HepG2 (cell line): ENCODE results near the gene GDF11. TPM values are rescaled to one million over a fixed set of nuclear protein-coding genes. Genes with fewer than 3 reads are reported as not detected.

Experiments
- ATAC-seq: fragments of 200-7000 bp; cut with Tn5 transposase; 3 replicates; pipeline ENCODE4 v1.9.1; 2020; ENCODE audit warnings: mild to moderate bottlenecking, moderate library complexity
- BruUV-seq: library from RNA; stranded (reverse); fragments of 400-500 nt; replicated peaks from 2 replicates; lab custom pipeline; 2021; lab: Mats Ljungman, UMichigan
- CTCF ChIA-PET: fragments of 300-600 bp; formaldehyde crosslinking; extraction: SDS; loops from one replicate; lab custom pipeline; 2021; ENCODE audit warnings: low total read pairs, inconsistent platforms, low intra/inter-chr PET ratio; lab: Yijun Ruan, JAX
- POLR2A ChIA-PET: fragments of 350-600 bp; sonication (Branson Sonifier 250); formaldehyde crosslinking; loops from one replicate; lab custom pipeline; 2020; ENCODE audit warnings: antibody characterized with exemption, inconsistent platforms; lab: Yijun Ruan, JAX
- DNase-seq: peaks from one replicate; pipeline ENCODE4 v3.0.0-alpha.2; 2015; ENCODE audit warnings: low spot score
- FAIRE-seq: peaks from 3 replicates; lab custom pipeline; 2011; peaks lifted over from hg19 to GRCh38; lab: Jason Lieb, UNC
- H2AFZ ChIP-seq: one replicate; pipeline ENCODE4 v1.6.1; 2011; ENCODE audit warnings: low read length, inconsistent platforms
- H3K27ac ChIP-seq: fragments of 300-600 bp; 3 replicates; pipeline ENCODE4 v1.8.0; 2011; ENCODE audit warnings: mixed run types, mild to moderate bottlenecking, mixed read lengths, low read length, inconsistent platforms; ENCODE audit not compliant: insufficient read depth; ENCODE audit errors: extremely low read length
- H3K27me3 ChIP-seq, 2 experiments: fragments of 200-600 bp in 1 of 2; 2 replicates in 1 of 2; 3 replicates in 1 of 2; pipeline versions ENCODE4 v1.6.0 to v1.8.0; 2011; ENCODE audit warnings: low read length in 2 of 2, mild to moderate bottlenecking in 2 of 2, moderate library complexity in 2 of 2, inconsistent platforms in 1 of 2; ENCODE audit not compliant: insufficient read depth in 2 of 2, control insufficient read depth in 1 of 2
- H3K36me3 ChIP-seq, 2 experiments: fragments of 200-600 bp in 1 of 2; replicated peaks in 1 of 2; 2 replicates in 1 of 2; 3 replicates in 1 of 2; pipeline versions ENCODE4 v1.5.1 to v1.8.0; 2011; ENCODE audit warnings: low read length in 2 of 2, inconsistent platforms in 1 of 2; ENCODE audit not compliant: insufficient read depth in 2 of 2, control insufficient read depth in 1 of 2
- H3K4me1 ChIP-seq: 2 replicates; pipeline ENCODE4 v1.5.1; 2012; ENCODE audit warnings: low read length, inconsistent platforms; ENCODE audit not compliant: insufficient read depth
- H3K4me2 ChIP-seq: 2 replicates; pipeline ENCODE4 v1.6.0; 2011; ENCODE audit warnings: low read depth, low read length, inconsistent platforms
- H3K4me3 ChIP-seq, 3 experiments: fragments of 200-600 bp in 1 of 3; sonication (generic), shearing (Covaris generic) in 1 of 3; replicated peaks in 1 of 3; 2 replicates each; pipeline ENCODE4 v1.5.1; 2011 to 2016; ENCODE audit warnings: low read length in 3 of 3, inconsistent platforms in 2 of 3, low read depth in 2 of 3, mild to moderate bottlenecking in 2 of 3, control low read depth in 1 of 3, mixed read lengths in 1 of 3; ENCODE audit not compliant: insufficient read depth in 1 of 3
- H3K79me2 ChIP-seq: one replicate; pipeline ENCODE4 v1.6.1; 2011; ENCODE audit warnings: low read length, inconsistent platforms; ENCODE audit not compliant: insufficient read depth
- H3K9ac ChIP-seq: 2 replicates; pipeline ENCODE4 v1.6.0; 2011; ENCODE audit warnings: mild to moderate bottlenecking, low read depth, low read length, inconsistent platforms; ENCODE audit not compliant: insufficient read depth
- H3K9me3 ChIP-seq: 2 replicates; pipeline ENCODE4 v1.5.1; 2012; ENCODE audit warnings: mild to moderate bottlenecking, low read length
- H4K20me1 ChIP-seq: 2 replicates; pipeline ENCODE4 v1.6.0; 2011; ENCODE audit warnings: inconsistent platforms, mild to moderate bottlenecking, low read length, moderate library complexity; ENCODE audit not compliant: insufficient read depth
- ETV6 ChIP-seq: sonication (generic); formaldehyde crosslinking; conservative IDR thresholded peaks from 2 replicates; pipeline ENCODE4 v1.4.0; 2020; ENCODE audit warnings: missing genetic modification reagents
- GTF3A ChIP-seq: sonication (generic); formaldehyde crosslinking; conservative IDR thresholded peaks from 2 replicates; pipeline ENCODE4 v1.4.0; 2020; ENCODE audit warnings: mild to moderate bottlenecking, missing genetic modification reagents
- GZF1 ChIP-seq: sonication (generic); formaldehyde crosslinking; IDR thresholded peaks from 2 replicates; pipeline ENCODE4 v1.5.1; 2020; ENCODE audit warnings: mild to moderate bottlenecking, missing genetic modification reagents
- KLF13 ChIP-seq: sonication (generic); formaldehyde crosslinking; IDR thresholded peaks from 2 replicates; pipeline ENCODE4 v1.4.0; 2020; ENCODE audit warnings: mild to moderate bottlenecking, missing genetic modification reagents
- MEIS2 ChIP-seq: sonication (generic); formaldehyde crosslinking; IDR thresholded peaks from 2 replicates; pipeline ENCODE4 v1.9.0; 2021; ENCODE audit warnings: mild to moderate bottlenecking, missing genetic modification reagents
- NCOA5 ChIP-seq: sonication (generic); formaldehyde crosslinking; IDR thresholded peaks from 2 replicates; pipeline ENCODE4 v1.4.0; 2020; ENCODE audit warnings: missing genetic modification reagents
- NPAS2 ChIP-seq: sonication (generic); formaldehyde crosslinking; IDR thresholded peaks from 2 replicates; pipeline ENCODE4 v1.8.0; 2022; ENCODE audit warnings: mild to moderate bottlenecking, missing genetic modification reagents, borderline replicate concordance
- SCMH1 ChIP-seq: sonication (generic); formaldehyde crosslinking; IDR thresholded peaks from 2 replicates; pipeline ENCODE4 v1.9.0; 2021; ENCODE audit warnings: missing genetic modification reagents, mild to moderate bottlenecking, borderline replicate concordance
- SRSF1 ChIP-seq: fragments of 200-400 bp; formaldehyde crosslinking; optimal IDR thresholded peaks from 2 replicates; pipeline ENCODE3; 2017; ENCODE audit warnings: mild to moderate bottlenecking, low read depth, low read length, moderate library complexity
- U2AF2 ChIP-seq: fragments of 200-400 bp; formaldehyde crosslinking; IDR thresholded peaks from 2 replicates; pipeline ENCODE4 v1.6.1; 2017; ENCODE audit warnings: low read depth, mild to moderate bottlenecking, low read length
- ZC3H4 ChIP-seq: sonication (generic); formaldehyde crosslinking; IDR thresholded peaks from 2 replicates; pipeline ENCODE4 v1.4.0; 2020; ENCODE audit warnings: missing genetic modification reagents, borderline replicate concordance
- ZNF225 ChIP-seq: sonication (generic); formaldehyde crosslinking; IDR thresholded peaks from 2 replicates; pipeline ENCODE4 v1.4.0; 2020; ENCODE audit warnings: mild to moderate bottlenecking, missing genetic modification reagents
- ZNF557 ChIP-seq: sonication (generic); formaldehyde crosslinking; IDR thresholded peaks from 2 replicates; pipeline ENCODE4 v1.4.0; 2020; ENCODE audit warnings: missing genetic modification reagents
- ZNF841 ChIP-seq: sonication (generic); formaldehyde crosslinking; IDR thresholded peaks from 2 replicates; pipeline ENCODE4 v1.8.1; 2023; ENCODE audit warnings: missing genetic modification reagents, borderline replicate concordance
- WGBS: methylation state at CpG from one replicate; pipeline ENCODE4 v1.1.6; 2017; ENCODE audit warnings: low lambda C conversion rate; 5-methylcytosine and 5-hydroxymethylcytosine counted together
- in situ Hi-C: cut with HindIII; loops from 2 replicates; pipeline ENCODE4 v1.10.0; 2017; ENCODE audit warnings: low pct_unique_long_range_greater_than_20kb; ENCODE audit not compliant: extremely low pct_ligation_motif_present
- intact Hi-C: fragments of 100-400 bp; cut with micrococcal nuclease; formaldehyde crosslinking; loops from one replicate; pipeline ENCODE4 v1.10.0; 2022; ENCODE audit not compliant: unreplicated experiment
- polyA plus RNA-seq, 8 experiments: library from polyadenylated mRNA; depleted of rRNA in 3 of 8; stranded (reverse) in 7 of 8; unstranded in 1 of 8; fragments of >200 nt; fragmentation: Illumina TruSeq in 4 of 8; extraction: Trizol in 4 of 8; gene quantifications; 2 replicates each; pipeline versions ENCODE4 v1.2.1 to v1.2.3, GENCODE V29; 2011 to 2016; ENCODE audit warnings: low read depth in 4 of 8, missing spikeins in 1 of 8, mixed read lengths in 1 of 8; ENCODE audit not compliant: insufficient read depth in 1 of 8
- total RNA-seq, 5 experiments: library from RNA; depleted of rRNA; stranded (reverse); fragments of >200 nt; fragmentation: Illumina TruSeq; extraction: Trizol; gene quantifications; 2 replicates each; pipeline ENCODE4 v1.2.3, GENCODE V29; 2016; ENCODE audit warnings: low read depth in 1 of 5
- TF ChIP-seq, protein P1 (sequence below): IDR thresholded peaks from 2 replicates; pipeline ENCODE4 v1.6.1; 2016; ENCODE audit warnings: low read depth, missing genetic modification reagents, missing compliant biosample characterization
- TF ChIP-seq, protein P2 (sequence below): sonication (generic); formaldehyde crosslinking; IDR thresholded peaks from 2 replicates; pipeline ENCODE4 v1.5.0; 2020; ENCODE audit warnings: mild to moderate bottlenecking, low read depth, missing genetic modification reagents, borderline replicate concordance
- TF ChIP-seq, protein P3 (sequence below): IDR thresholded peaks from 2 replicates; pipeline ENCODE4 v1.6.1; 2012; ENCODE audit warnings: low read length, improper control_type of control experiment

Gene GDF11
- total and polyA plus RNA-seq, 2 of the 13 experiments (the other 11 are each of a cell fraction or from before 2014, with no cell fraction given), result 0.63 to 1.5 TPM

DNA sequence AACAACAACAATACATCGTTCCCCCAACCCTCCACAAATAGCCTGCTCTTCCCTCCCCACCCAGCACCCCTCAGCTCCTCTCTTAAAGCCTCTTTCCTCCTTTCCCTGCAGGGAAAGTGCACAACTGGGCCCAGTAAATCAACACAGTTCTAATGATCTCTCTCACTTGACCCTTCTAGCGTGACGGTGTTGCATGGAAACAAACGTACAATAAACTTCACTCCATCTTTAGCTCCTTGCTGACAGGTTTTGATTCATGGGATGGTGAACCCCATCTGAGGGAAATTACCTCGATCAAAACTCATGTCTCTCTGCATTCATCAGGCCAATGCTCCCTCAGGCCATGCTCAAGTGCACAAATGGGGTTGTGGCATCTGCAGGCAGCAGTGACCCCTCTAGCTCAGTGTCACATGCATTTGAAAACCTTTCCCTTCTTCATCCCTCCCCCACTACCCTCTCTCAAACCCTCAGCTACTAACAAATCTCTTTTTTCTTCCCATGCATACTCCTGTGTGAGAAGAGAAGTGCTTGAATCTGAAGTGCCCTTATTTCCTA is 22.9 kb downstream of the GDF11 start:
- H3K4me1 ChIP-seq, result no peaks in the 10 kb centered on the region
- no peak overlapping the region for H2AFZ ChIP-seq
- no peak overlapping the region for H3K9ac ChIP-seq
- peaks cover 12 to 59% of the 10 kb centered on the region in 2 experiments for H3K36me3 ChIP-seq
- TSS peak; percentile 29 for BruUV-seq
- H3K27me3 ChIP-seq, result no peaks in the 10 kb centered on the region
- no peak overlapping the region for H3K4me3 ChIP-seq
- no peak overlapping the region for H3K4me2 ChIP-seq
- FAIRE-seq, result no peak
- DNase-seq, result no peak
- intact Hi-C loops, result no loop called here
- in situ Hi-C loops, result no loop called here
- ChIA-PET POLR2A (no interaction called here), CTCF (no interaction called here)
- ATAC-seq, result no peak
- H4K20me1 ChIP-seq, result no peaks in the 10 kb centered on the region
- H3K79me2 ChIP-seq, result no peaks in the 10 kb centered on the region
- no peaks in the 10 kb centered on the region for H3K9me3 ChIP-seq
- no peak overlapping the region for H3K27ac ChIP-seq
- 93% methylated on average over 5 of the region's 5 CpGs for WGBS
- TF ChIP-seq ZC3H4, result no peak
- no peak for TF ChIP-seq ZNF225
- no peak for TF ChIP-seq U2AF2
- TF ChIP-seq ZNF557, result no peak
- TF ChIP-seq, protein P1, sequence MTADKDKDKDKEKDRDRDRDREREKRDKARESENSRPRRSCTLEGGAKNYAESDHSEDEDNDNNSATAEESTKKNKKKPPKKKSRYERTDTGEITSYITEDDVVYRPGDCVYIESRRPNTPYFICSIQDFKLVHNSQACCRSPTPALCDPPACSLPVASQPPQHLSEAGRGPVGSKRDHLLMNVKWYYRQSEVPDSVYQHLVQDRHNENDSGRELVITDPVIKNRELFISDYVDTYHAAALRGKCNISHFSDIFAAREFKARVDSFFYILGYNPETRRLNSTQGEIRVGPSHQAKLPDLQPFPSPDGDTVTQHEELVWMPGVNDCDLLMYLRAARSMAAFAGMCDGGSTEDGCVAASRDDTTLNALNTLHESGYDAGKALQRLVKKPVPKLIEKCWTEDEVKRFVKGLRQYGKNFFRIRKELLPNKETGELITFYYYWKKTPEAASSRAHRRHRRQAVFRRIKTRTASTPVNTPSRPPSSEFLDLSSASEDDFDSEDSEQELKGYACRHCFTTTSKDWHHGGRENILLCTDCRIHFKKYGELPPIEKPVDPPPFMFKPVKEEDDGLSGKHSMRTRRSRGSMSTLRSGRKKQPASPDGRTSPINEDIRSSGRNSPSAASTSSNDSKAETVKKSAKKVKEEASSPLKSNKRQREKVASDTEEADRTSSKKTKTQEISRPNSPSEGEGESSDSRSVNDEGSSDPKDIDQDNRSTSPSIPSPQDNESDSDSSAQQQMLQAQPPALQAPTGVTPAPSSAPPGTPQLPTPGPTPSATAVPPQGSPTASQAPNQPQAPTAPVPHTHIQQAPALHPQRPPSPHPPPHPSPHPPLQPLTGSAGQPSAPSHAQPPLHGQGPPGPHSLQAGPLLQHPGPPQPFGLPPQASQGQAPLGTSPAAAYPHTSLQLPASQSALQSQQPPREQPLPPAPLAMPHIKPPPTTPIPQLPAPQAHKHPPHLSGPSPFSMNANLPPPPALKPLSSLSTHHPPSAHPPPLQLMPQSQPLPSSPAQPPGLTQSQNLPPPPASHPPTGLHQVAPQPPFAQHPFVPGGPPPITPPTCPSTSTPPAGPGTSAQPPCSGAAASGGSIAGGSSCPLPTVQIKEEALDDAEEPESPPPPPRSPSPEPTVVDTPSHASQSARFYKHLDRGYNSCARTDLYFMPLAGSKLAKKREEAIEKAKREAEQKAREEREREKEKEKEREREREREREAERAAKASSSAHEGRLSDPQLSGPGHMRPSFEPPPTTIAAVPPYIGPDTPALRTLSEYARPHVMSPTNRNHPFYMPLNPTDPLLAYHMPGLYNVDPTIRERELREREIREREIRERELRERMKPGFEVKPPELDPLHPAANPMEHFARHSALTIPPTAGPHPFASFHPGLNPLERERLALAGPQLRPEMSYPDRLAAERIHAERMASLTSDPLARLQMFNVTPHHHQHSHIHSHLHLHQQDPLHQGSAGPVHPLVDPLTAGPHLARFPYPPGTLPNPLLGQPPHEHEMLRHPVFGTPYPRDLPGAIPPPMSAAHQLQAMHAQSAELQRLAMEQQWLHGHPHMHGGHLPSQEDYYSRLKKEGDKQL (CRISPR knock-in tag), result no peak
- TF ChIP-seq, protein P2, sequence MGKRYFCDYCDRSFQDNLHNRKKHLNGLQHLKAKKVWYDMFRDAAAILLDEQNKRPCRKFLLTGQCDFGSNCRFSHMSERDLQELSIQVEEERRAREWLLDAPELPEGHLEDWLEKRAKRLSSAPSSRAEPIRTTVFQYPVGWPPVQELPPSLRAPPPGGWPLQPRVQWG (CRISPR knock-in tag), result no peak
- no peak for TF ChIP-seq ZNF841
- TF ChIP-seq NCOA5 (CRISPR knock-in tag), result no peak
- no peak for TF ChIP-seq SCMH1 (CRISPR knock-in tag)
- TF ChIP-seq GTF3A (CRISPR knock-in tag), result no peak
- TF ChIP-seq MEIS2 (CRISPR knock-in tag), result no peak
- no peak for TF ChIP-seq GZF1 (CRISPR knock-in tag)
- TF ChIP-seq KLF13, result no peak
- TF ChIP-seq, protein P3, sequence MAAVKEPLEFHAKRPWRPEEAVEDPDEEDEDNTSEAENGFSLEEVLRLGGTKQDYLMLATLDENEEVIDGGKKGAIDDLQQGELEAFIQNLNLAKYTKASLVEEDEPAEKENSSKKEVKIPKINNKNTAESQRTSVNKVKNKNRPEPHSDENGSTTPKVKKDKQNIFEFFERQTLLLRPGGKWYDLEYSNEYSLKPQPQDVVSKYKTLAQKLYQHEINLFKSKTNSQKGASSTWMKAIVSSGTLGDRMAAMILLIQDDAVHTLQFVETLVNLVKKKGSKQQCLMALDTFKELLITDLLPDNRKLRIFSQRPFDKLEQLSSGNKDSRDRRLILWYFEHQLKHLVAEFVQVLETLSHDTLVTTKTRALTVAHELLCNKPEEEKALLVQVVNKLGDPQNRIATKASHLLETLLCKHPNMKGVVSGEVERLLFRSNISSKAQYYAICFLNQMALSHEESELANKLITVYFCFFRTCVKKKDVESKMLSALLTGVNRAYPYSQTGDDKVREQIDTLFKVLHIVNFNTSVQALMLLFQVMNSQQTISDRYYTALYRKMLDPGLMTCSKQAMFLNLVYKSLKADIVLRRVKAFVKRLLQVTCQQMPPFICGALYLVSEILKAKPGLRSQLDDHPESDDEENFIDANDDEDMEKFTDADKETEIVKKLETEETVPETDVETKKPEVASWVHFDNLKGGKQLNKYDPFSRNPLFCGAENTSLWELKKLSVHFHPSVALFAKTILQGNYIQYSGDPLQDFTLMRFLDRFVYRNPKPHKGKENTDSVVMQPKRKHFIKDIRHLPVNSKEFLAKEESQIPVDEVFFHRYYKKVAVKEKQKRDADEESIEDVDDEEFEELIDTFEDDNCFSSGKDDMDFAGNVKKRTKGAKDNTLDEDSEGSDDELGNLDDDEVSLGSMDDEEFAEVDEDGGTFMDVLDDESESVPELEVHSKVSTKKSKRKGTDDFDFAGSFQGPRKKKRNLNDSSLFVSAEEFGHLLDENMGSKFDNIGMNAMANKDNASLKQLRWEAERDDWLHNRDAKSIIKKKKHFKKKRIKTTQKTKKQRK, result no peak
- TF ChIP-seq NPAS2 (CRISPR knock-in tag), result no peak
- TF ChIP-seq ETV6 (CRISPR knock-in tag), result no peak
- TF ChIP-seq SRSF1, result no peak
